ENCODE data around the gene POLA1. TPM values are rescaled to one million over a fixed set of nuclear protein-coding genes. Genes with fewer than 3 reads are reported as not detected.

The POLA1 gene
- total RNA-seq, 1 donor from 2014 or later, result 8.0 TPM

Other genes with a start within 250 kb of the POLA1 start
- 7.9 TPM for gene PDK3, start 228.6 kb upstream of the POLA1 start, total RNA-seq
- gene PCYT1B, start 46.6 kb upstream of the POLA1 start, total RNA-seq, result 0.05 TPM

Data from left ventricle myocardium superior (tissue), 1 donor.